A549 (cell line): ENCODE data around the gene SCYGR1. TPM values are rescaled to one million over a fixed set of nuclear protein-coding genes. Genes with fewer than 3 reads are reported as not detected.
A peak's percentile ranks its signal among the peaks of the same experiment; 100 is the strongest.
"Not testable (repeated sequence)": the region's sequence is repeated elsewhere in the genome, so short reads cannot be mapped to it uniquely, and the experiment has no call there.

ENCODE experiments used
- ATAC-seq, 2 experiments: fragments of 200-7000 bp in 1 of 2; fragments of >200 bp in 1 of 2; cut with Nextera tagmentation in 1 of 2; cut with Tn5 transposase in 1 of 2; 3 replicates each; pipeline versions ENCODE4 v1.8.0 to v1.9.1; 2018 to 2020; ENCODE audit warnings: mild to moderate bottlenecking in 1 of 2, moderate library complexity in 1 of 2
- CTCF ChIA-PET: fragments of 300-600 bp; sonication (Branson Sonifier 250); formaldehyde crosslinking; extraction: SDS; loops from one replicate; lab custom pipeline; 2021; ENCODE audit warnings: antibody characterized with exemption, inconsistent platforms; lab: Yijun Ruan, JAX
- POLR2A ChIA-PET: fragments of 350-600 bp; formaldehyde crosslinking; extraction: SDS; loops from one replicate; lab custom pipeline; 2021; ENCODE audit warnings: antibody characterized with exemption, inconsistent platforms; lab: Yijun Ruan, JAX
- DNase-seq, 2 experiments: peaks; one replicate each; pipeline versions ENCODE4 v3.0.0 to v3.0.0-alpha.2; 2011 to 2016; ENCODE audit warnings: low read depth in 1 of 2, low spot score in 1 of 2
- FAIRE-seq: peaks from 2 replicates; lab custom pipeline; 2011; peaks lifted over from hg19 to GRCh38; lab: Jason Lieb, UNC
- H3K27ac ChIP-seq, 2 experiments: fragments of >200 bp; sonication (Bioruptor Twin); formaldehyde crosslinking; 3 replicates each; pipeline ENCODE4 v1.5.1; 2016 to 2017
- H3K4me1 ChIP-seq: fragments of >200 bp; sonication (Bioruptor Twin); formaldehyde crosslinking; 3 replicates; pipeline ENCODE4 v1.6.1; 2016
- H3K4me2 ChIP-seq: fragments of >200 bp; sonication (Bioruptor Twin); formaldehyde crosslinking; 3 replicates; pipeline ENCODE4 v1.6.1; 2016
- H3K4me3 ChIP-seq: fragments of >200 bp; sonication (Bioruptor Twin); formaldehyde crosslinking; 3 replicates; pipeline ENCODE4 v1.5.1; 2016
- H3K9me3 ChIP-seq: fragments of >200 bp; sonication (Bioruptor Twin); formaldehyde crosslinking; 3 replicates; pipeline ENCODE4 v1.6.1; 2016
- ATOH8 ChIP-seq: fragments of 250-450 bp; sonication (Bioruptor Pico); IDR thresholded peaks from 2 replicates; pipeline ENCODE4 v1.5.0; 2020; ENCODE audit warnings: low read depth, mild to moderate bottlenecking, moderate library complexity
- BCL3 ChIP-seq: fragments of >200 bp; sonication (Bioruptor Twin); formaldehyde crosslinking; IDR thresholded peaks from 3 replicates; pipeline ENCODE4 v1.6.1; 2016
- BHLHE40 ChIP-seq: IDR thresholded peaks from 2 replicates; pipeline ENCODE4 v1.6.1; 2012; ENCODE audit warnings: low read depth, low read length, inconsistent platforms
- CEBPB ChIP-seq, 2 experiments: fragments of >200 bp in 1 of 2; sonication (Bioruptor Twin) in 1 of 2; formaldehyde crosslinking in 1 of 2; IDR thresholded peaks; 2 replicates each; pipeline ENCODE4 v1.6.1; 2012 to 2016
- CHD2 ChIP-seq: fragments of 150-350 bp; IDR thresholded peaks from 2 replicates; pipeline ENCODE4 v1.6.1; 2014; ENCODE audit warnings: low read length; ENCODE audit not compliant: partially characterized antibody
- CHD4 ChIP-seq: fragments of 200-600 bp; sonication (generic); IDR thresholded peaks from 2 replicates; pipeline ENCODE4 v1.6.1; 2016; ENCODE audit warnings: antibody characterized with exemption, mild to moderate bottlenecking, borderline replicate concordance
- E2F6 ChIP-seq: IDR thresholded peaks from 2 replicates; pipeline ENCODE4 v1.6.1; 2012; ENCODE audit warnings: low read depth, borderline replicate concordance
- EHF ChIP-seq: fragments of 250-450 bp; sonication (Bioruptor Pico); IDR thresholded peaks from 2 replicates; pipeline ENCODE4 v1.5.0; 2020; ENCODE audit warnings: mild to moderate bottlenecking
- EHMT2 ChIP-seq: fragments of 200-600 bp; sonication (generic); IDR thresholded peaks from 2 replicates; pipeline ENCODE4 v1.6.1; 2016; ENCODE audit warnings: antibody characterized with exemption, low read depth, mild to moderate bottlenecking, moderate library complexity
- EP300 ChIP-seq, 2 experiments: fragments of >200 bp; sonication (Bioruptor Twin); formaldehyde crosslinking; IDR thresholded peaks; 2 replicates in 1 of 2; 3 replicates in 1 of 2; pipeline ENCODE4 v1.6.1; 2016 to 2017
- FOSL2 ChIP-seq, 2 experiments: fragments of 450-650 bp in 1 of 2; fragments of >200 bp in 1 of 2; sonication (Bioruptor Twin) in 1 of 2; formaldehyde crosslinking; IDR thresholded peaks; 2 replicates each; pipeline versions ENCODE4 v1.5.0 to v1.6.1; 2016 to 2020; ENCODE audit warnings: mild to moderate bottlenecking in 1 of 2, moderate library complexity in 1 of 2
- FOXS1 ChIP-seq: fragments of 250-450 bp; sonication (Bioruptor Pico); IDR thresholded peaks from 2 replicates; pipeline ENCODE4 v1.5.0; 2020; ENCODE audit warnings: mild to moderate bottlenecking, moderate library complexity
- HEYL ChIP-seq: fragments of 250-450 bp; sonication (Bioruptor Pico); IDR thresholded peaks from 2 replicates; pipeline ENCODE4 v1.8.0; 2021; ENCODE audit warnings: mild to moderate bottlenecking, moderate library complexity
- HOXA7 ChIP-seq: fragments of 250-450 bp; sonication (Bioruptor Pico); IDR thresholded peaks from 2 replicates; pipeline ENCODE4 v1.5.0; 2020; ENCODE audit warnings: mild to moderate bottlenecking, moderate library complexity
- JUN ChIP-seq, 2 experiments: fragments of >200 bp; sonication (Bioruptor Twin); formaldehyde crosslinking; IDR thresholded peaks; 2 replicates in 1 of 2; 3 replicates in 1 of 2; pipeline ENCODE4 v1.6.1; 2016 to 2017
- MAX ChIP-seq: IDR thresholded peaks from 2 replicates; pipeline ENCODE4 v1.6.1; 2012
- POLR2AphosphoS2 ChIP-seq: conservative IDR thresholded peaks from 2 replicates; pipeline ENCODE4 v1.6.1; 2012; ENCODE audit warnings: low read length, improper control_type of control experiment, inconsistent platforms
- RARB ChIP-seq: fragments of 250-450 bp; sonication (Bioruptor Pico); IDR thresholded peaks from 2 replicates; pipeline ENCODE4 v1.8.0; 2021; ENCODE audit warnings: mild to moderate bottlenecking, moderate library complexity
- RCOR1 ChIP-seq: fragments of 150-350 bp; IDR thresholded peaks from 2 replicates; pipeline ENCODE4 v1.6.1; 2014; ENCODE audit warnings: antibody characterized with exemption, low read length, low read depth
- REST ChIP-seq: fragments of 200-600 bp; sonication (generic); IDR thresholded peaks from 2 replicates; pipeline ENCODE4 v1.6.1; 2016; ENCODE audit warnings: antibody characterized with exemption, mild to moderate bottlenecking, moderate library complexity
- RFX5 ChIP-seq: fragments of 450-650 bp; IDR thresholded peaks from 2 replicates; pipeline ENCODE4 v1.7.1; 2014; ENCODE audit warnings: antibody characterized with exemption, mild to moderate bottlenecking, moderate library complexity
- RNF2 ChIP-seq: fragments of 200-600 bp; sonication (generic); IDR thresholded peaks from 2 replicates; pipeline ENCODE4 v1.6.1; 2016; ENCODE audit warnings: low read depth, mild to moderate bottlenecking, antibody characterized with exemption, moderate library complexity, borderline replicate concordance
- SMC3 ChIP-seq: fragments of >200 bp; sonication (Bioruptor Twin); formaldehyde crosslinking; IDR thresholded peaks from 3 replicates; pipeline ENCODE4 v1.6.1; 2018; ENCODE audit warnings: inconsistent platforms
- TFCP2L1 ChIP-seq: fragments of 250-450 bp; sonication (Bioruptor Pico); IDR thresholded peaks from 2 replicates; pipeline ENCODE4 v1.5.0; 2021; ENCODE audit warnings: mild to moderate bottlenecking
- USF2 ChIP-seq: fragments of 450-650 bp; IDR thresholded peaks from 2 replicates; pipeline ENCODE4 v1.6.1; 2014; ENCODE audit warnings: antibody characterized with exemption
- ZC3H11A ChIP-seq: fragments of 450-650 bp; IDR thresholded peaks from 2 replicates; pipeline ENCODE4 v1.6.1; 2014; ENCODE audit warnings: antibody characterized with exemption, mild to moderate bottlenecking
- WGBS: methylation state at CpG from one replicate; pipeline ENCODE4 v1.1.6; 2017; ENCODE audit errors: missing lambda C conversion rate; 5-methylcytosine and 5-hydroxymethylcytosine counted together
- polyA minus RNA-seq: library from RNA; depleted of rRNA, polyadenylated mRNA; stranded (reverse); fragments of >200 nt; gene quantifications from 2 replicates; pipeline ENCODE4 v1.2.3, GENCODE V29; 2011; rRNA and poly(A)+ RNA removed
- polyA plus RNA-seq, 4 experiments: library from polyadenylated mRNA; depleted of rRNA in 3 of 4; stranded (reverse); fragments of >200 nt; fragmentation: RNase III in 1 of 4; extraction: RNeasy Plus Mini Kit Qiagen cat#74134 plus additional on column Dnase treatment in 1 of 4; gene quantifications; 2 replicates in 3 of 4; 3 replicates in 1 of 4; pipeline ENCODE4 v1.2.3, GENCODE V29; 2011 to 2017

SCYGR1 gene
- not detected in 2 replicates for polyA plus RNA-seq (2011; rRNA removed)
- polyA plus RNA-seq (2012; cell fraction: cytosol; rRNA removed), result not detected in 2 replicates
- polyA plus RNA-seq (2012; cell fraction: nucleus; rRNA removed), result not detected in 2 replicates
- not detected in 3 replicates for polyA plus RNA-seq (2017; fragmentation: RNase III; extraction: RNeasy Plus Mini Kit Qiagen cat#74134 plus additional on column Dnase treatment)
- polyA minus RNA-seq, result not detected in 2 replicates

GRCh38 chr2:227387583-227387982 lies at the start of gene SCYGR1:
TSS of gene SCYGR1 (minus strand) at chr2:227387949. CDS start at chr2:227387949, 0 bp downstream.
- not testable (repeated sequence) for H3K4me3 ChIP-seq, DNase-seq, ATAC-seq, H3K9me3 ChIP-seq, FAIRE-seq
- peak within 1 kb of the TSS; percentile 98 to 99 for H3K27ac ChIP-seq
- WGBS, result 86% methylated on average over 1 of the region's 7 CpGs
- ChIA-PET CTCF (interaction anchor here (1.1 to 1.9 kb wide), 2 partner anchors 9 to 18 kb away, joined by 5 to 9 read pairs; partner anchors contain the start of gene TM4SF20), POLR2A (interaction anchor here (1.2 kb wide), 1 partner anchor 20 kb away, joined by 3 read pairs; no protein-coding TSS in a partner anchor)
- peaks cover 61% of the 10 kb centered on the region for H3K4me1 ChIP-seq
- H3K4me2 ChIP-seq, result peak within 1 kb of the TSS; percentile 64

- no peak for TF ChIP-seq HEYL (CRISPR knock-in tag)
- no peak for TF ChIP-seq RNF2
- TF ChIP-seq CEBPB (IDR thresholded peaks at IDR 0.05), result no peak
- no peak for TF ChIP-seq E2F6
- no peak for TF ChIP-seq FOSL2 (IDR thresholded peaks at IDR 0.05)
- TF ChIP-seq FOSL2 (CRISPR knock-in tag; IDR thresholded peaks at IDR 0.05), result no peak
- TF ChIP-seq RCOR1, result no peak
- no peak for TF ChIP-seq SMC3
- TF ChIP-seq EHF (CRISPR knock-in tag), result no peak
- TF ChIP-seq RFX5, result no peak
- TF ChIP-seq BCL3, result no peak
- no peak for TF ChIP-seq POLR2AphosphoS2
- TF ChIP-seq CHD2, result no peak
- TF ChIP-seq MAX, result no peak
- no peak for TF ChIP-seq RARB (CRISPR knock-in tag)
- TF ChIP-seq TFCP2L1, result no peak
- TF ChIP-seq EP300 (IDR thresholded peaks at IDR 0.05), result no peak
- no peak for TF ChIP-seq BHLHE40
- no peak for TF ChIP-seq EHMT2
- no peak for TF ChIP-seq ZC3H11A
- FAIRE-seq, result no peak
- CTCF ChIA-PET, result no interaction called here
Measured at GRCh38 chr2:227436436-227437174, 48.9 kb upstream of the SCYGR1 start.

GRCh38 chr2:227433171-227433570 lies 45.4 kb upstream of the SCYGR1 start:
- POLR2A ChIA-PET, result no interaction called here
- CTCF ChIA-PET, result interaction anchor here (1.1 kb wide), 1 partner anchor 9 kb away, joined by 3 read pairs; no protein-coding TSS in a partner anchor
- Histone ChIP-seq H3K27ac (no peak overlapping the region), H3K4me3 (no peak overlapping the region), H3K9me3 (peaks cover 28% of the 10 kb centered on the region), H3K4me1 (no peaks in the 10 kb centered on the region), H3K4me2 (no peak overlapping the region)
- FAIRE-seq (no peak), ATAC-seq (no peak), DNase-seq (no peak)
- 94% methylated on average over 2 of the region's 2 CpGs for WGBS
- TF ChIP-seq ATOH8 (CRISPR knock-in tag) (no peak), HOXA7 (CRISPR knock-in tag) (no peak), REST (no peak), FOXS1 (no peak), JUN (IDR thresholded peaks at IDR 0.05) (no peak), USF2 (no peak), RNF2 (no peak), CHD4 (no peak)

More at GRCh38 chr2:227436436-227437174, 48.9 kb upstream of the SCYGR1 start:
- Histone ChIP-seq H3K4me3 (no peak overlapping the region), H3K4me1 (no peaks in the 10 kb centered on the region), H3K27ac (no peak overlapping the region), H3K4me2 (no peak overlapping the region), H3K9me3 (peaks cover 27% of the 10 kb centered on the region)
- no peak for DNase-seq
- ATAC-seq, result no peak
- WGBS, result 81% methylated on average over 7 of the region's 7 CpGs
- POLR2A ChIA-PET, result no interaction called here
